Liver (tissue), 9 donors: ENCODE results near the gene CYB5D1. TPM values are rescaled to one million over a fixed set of nuclear protein-coding genes. Genes with fewer than 3 reads are reported as not detected.

ENCODE experiments used
- DNase-seq: peaks from one replicate; pipeline ENCODE4 v3.0.0-alpha.2; 2017; ENCODE audit warnings: low spot score
- H3K27ac ChIP-seq, 2 donors: one replicate each; pipeline ENCODE4 v1.7.0; 2013; ENCODE audit warnings: inconsistent platforms in 2 of 2, low read length in 2 of 2, control low read depth in 1 of 2, low read depth in 1 of 2, mild to moderate bottlenecking in 1 of 2
- H3K27me3 ChIP-seq, 4 donors: one replicate each; pipeline versions ENCODE4 v1.6.1 to v1.7.0; 2013; ENCODE audit warnings: low read length in 3 of 4, inconsistent platforms in 1 of 4, mild to moderate bottlenecking in 1 of 4, moderate library complexity in 1 of 4; ENCODE audit not compliant: control insufficient read depth in 4 of 4, insufficient read depth in 4 of 4
- H3K36me3 ChIP-seq, 4 donors: one replicate each; pipeline versions ENCODE4 v1.6.1 to v1.7.0; 2013; ENCODE audit warnings: low read length in 3 of 4, mild to moderate bottlenecking in 3 of 4, low read depth in 1 of 4, moderate library complexity in 1 of 4; ENCODE audit not compliant: control insufficient read depth in 4 of 4, insufficient read depth in 3 of 4
- H3K4me1 ChIP-seq, 4 donors: one replicate each; pipeline versions ENCODE4 v1.6.1 to v1.7.0; 2013; ENCODE audit warnings: low read length in 3 of 4, mild to moderate bottlenecking in 3 of 4, moderate library complexity in 1 of 4; ENCODE audit not compliant: control insufficient read depth in 4 of 4, insufficient read depth in 4 of 4
- H3K4me3 ChIP-seq, 3 donors: one replicate each; pipeline versions ENCODE4 v1.6.1 to v1.7.0; 2013; ENCODE audit warnings: low read length in 3 of 3, control low read depth in 1 of 3, low read depth in 1 of 3, mild to moderate bottlenecking in 1 of 3
- H3K9ac ChIP-seq, 2 donors: one replicate each; pipeline ENCODE4 v1.7.0; 2013; ENCODE audit warnings: low read length in 2 of 2, mild to moderate bottlenecking in 2 of 2, moderate library complexity in 2 of 2, control low read depth in 1 of 2, low read depth in 1 of 2
- H3K9me3 ChIP-seq, 4 donors: one replicate each; pipeline versions ENCODE4 v1.6.1 to v1.7.0; 2013; ENCODE audit warnings: low read length in 3 of 4; ENCODE audit not compliant: control insufficient read depth in 4 of 4
- FOXA1 ChIP-seq: IDR thresholded peaks from 2 replicates; pipeline ENCODE4 v1.6.1; 2016; ENCODE audit warnings: antibody characterized with exemption
- FOXA2 ChIP-seq: IDR thresholded peaks from 2 replicates; pipeline ENCODE4 v1.6.1; 2016; ENCODE audit warnings: antibody characterized with exemption
- GABPA ChIP-seq, 2 donors: IDR thresholded peaks in 1 of 2; conservative IDR thresholded peaks in 1 of 2; 2 replicates each; pipeline ENCODE4 v1.6.1; 2016; ENCODE audit warnings: antibody characterized with exemption in 2 of 2, mild to moderate bottlenecking in 1 of 2, moderate library complexity in 1 of 2
- HNF4A ChIP-seq, 2 donors: conservative IDR thresholded peaks; 2 replicates each; pipeline ENCODE4 v1.6.1; 2016; ENCODE audit warnings: antibody characterized with exemption in 2 of 2, mild to moderate bottlenecking in 2 of 2
- HNF4G ChIP-seq: IDR thresholded peaks from 2 replicates; pipeline ENCODE4 v1.6.1; 2016; ENCODE audit warnings: antibody characterized with exemption
- JUND ChIP-seq, 2 donors: IDR thresholded peaks; 2 replicates each; pipeline ENCODE4 v1.6.1; 2016; ENCODE audit warnings: antibody characterized with exemption in 2 of 2
- NR2F2 ChIP-seq: IDR thresholded peaks from 2 replicates; pipeline ENCODE4 v1.6.1; 2016; ENCODE audit warnings: antibody characterized with exemption
- RXRA ChIP-seq, 2 donors: IDR thresholded peaks; 2 replicates each; pipeline ENCODE4 v1.6.1; 2017 to 2018; ENCODE audit warnings: antibody characterized with exemption in 2 of 2, mild to moderate bottlenecking in 1 of 2
- SP1 ChIP-seq: IDR thresholded peaks from 2 replicates; pipeline ENCODE4 v1.6.1; 2018; ENCODE audit warnings: antibody characterized with exemption, mild to moderate bottlenecking
- TAF1 ChIP-seq: conservative IDR thresholded peaks from 2 replicates; pipeline ENCODE4 v1.6.1; 2016; ENCODE audit warnings: antibody characterized with exemption, mild to moderate bottlenecking
- YY1 ChIP-seq: IDR thresholded peaks from 2 replicates; pipeline ENCODE4 v1.6.1; 2016; ENCODE audit warnings: antibody characterized with exemption, mild to moderate bottlenecking
- WGBS: extraction: QIAGEN DNeasy Blood & Tissue Kit; methylation state at CpG from one replicate; pipeline ENCODE4 v1.1.7; 2013; 5-methylcytosine and 5-hydroxymethylcytosine counted together
- polyA plus RNA-seq, 2 donors: library from polyadenylated mRNA; stranded (reverse) in 1 of 2; unstranded in 1 of 2; fragments of 200-250 nt in 1 of 2; fragments of >200 nt in 1 of 2; fragmentation: Nextera tagmentation in 1 of 2; extraction: Ambion mirVana in 1 of 2; gene quantifications; one replicate each; pipeline versions ENCODE4 v1.2.1 to v1.2.3, GENCODE V29; 2013 to 2015
- total RNA-seq, 2 donors: library from RNA; depleted of rRNA; stranded (reverse); fragments of >200 nt; gene quantifications; one replicate each; pipeline ENCODE4 v1.2.3, GENCODE V29; 2014
- TF ChIP-seq, protein P1 (sequence below): fragments of 150-350 bp; IDR thresholded peaks from 2 replicates; pipeline ENCODE4 v1.5.1; 2017; ENCODE audit warnings: improper control_type of control experiment, low read depth, low read length; ENCODE audit not compliant: missing input control
- TF ChIP-seq, protein P2 (sequence below): IDR thresholded peaks from 2 replicates; pipeline ENCODE4 v1.6.1; 2016; ENCODE audit warnings: antibody characterized with exemption
- TF ChIP-seq, protein P3 (sequence below): IDR thresholded peaks from 2 replicates; pipeline ENCODE4 v1.6.1; 2016; ENCODE audit warnings: antibody characterized with exemption
- TF ChIP-seq, protein P4 (sequence below): IDR thresholded peaks from 2 replicates; pipeline ENCODE4 v1.6.1; 2016; ENCODE audit warnings: antibody characterized with exemption, mild to moderate bottlenecking
- donor health status: healthy.
- donor health status: healthy.
- donor health status: healthy.
- donor health status: healthy.
- donor health status: healthy.

The CYB5D1 gene
- total and polyA plus RNA-seq, 4 donors, result 2.5 to 12.0 (median 6.6) TPM

DNA sequence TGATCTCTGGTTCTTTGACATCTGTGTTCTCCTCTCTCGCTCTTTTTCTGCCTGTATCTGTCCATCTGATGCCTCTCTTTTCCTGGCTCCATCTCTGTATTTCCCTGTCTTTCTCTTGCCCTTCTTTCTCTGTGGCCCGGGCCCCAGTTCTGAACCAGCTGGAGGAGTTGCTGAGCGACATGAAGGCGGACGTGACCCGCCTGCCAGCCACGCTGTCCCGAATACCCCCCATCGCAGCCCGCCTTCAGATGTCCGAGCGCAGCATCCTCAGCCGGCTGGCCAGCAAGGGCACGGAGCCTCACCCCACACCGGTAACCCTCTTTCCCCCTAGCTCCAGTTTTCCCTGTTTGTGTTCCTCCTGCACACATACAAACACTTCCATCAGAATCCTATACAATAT is 52.5 kb downstream of the CYB5D1 start:
- Histone ChIP-seq H3K9ac (no peak overlapping the region), H3K36me3 (peaks cover 2 to 27% (median 3%) of the 10 kb centered on the region in 4 donors), H3K27me3 (no peaks in the 10 kb centered on the region), H3K4me1 (peaks cover under 1 to 8% (median 3%) of the 10 kb centered on the region in 4 donors), H3K9me3 (no peaks in the 10 kb centered on the region), H3K4me3 (no peak overlapping the region), H3K27ac (no peak overlapping the region)
- WGBS, result 97% methylated on average over 15 of the region's 15 CpGs
- no peak for DNase-seq
- TF ChIP-seq, protein P1, sequence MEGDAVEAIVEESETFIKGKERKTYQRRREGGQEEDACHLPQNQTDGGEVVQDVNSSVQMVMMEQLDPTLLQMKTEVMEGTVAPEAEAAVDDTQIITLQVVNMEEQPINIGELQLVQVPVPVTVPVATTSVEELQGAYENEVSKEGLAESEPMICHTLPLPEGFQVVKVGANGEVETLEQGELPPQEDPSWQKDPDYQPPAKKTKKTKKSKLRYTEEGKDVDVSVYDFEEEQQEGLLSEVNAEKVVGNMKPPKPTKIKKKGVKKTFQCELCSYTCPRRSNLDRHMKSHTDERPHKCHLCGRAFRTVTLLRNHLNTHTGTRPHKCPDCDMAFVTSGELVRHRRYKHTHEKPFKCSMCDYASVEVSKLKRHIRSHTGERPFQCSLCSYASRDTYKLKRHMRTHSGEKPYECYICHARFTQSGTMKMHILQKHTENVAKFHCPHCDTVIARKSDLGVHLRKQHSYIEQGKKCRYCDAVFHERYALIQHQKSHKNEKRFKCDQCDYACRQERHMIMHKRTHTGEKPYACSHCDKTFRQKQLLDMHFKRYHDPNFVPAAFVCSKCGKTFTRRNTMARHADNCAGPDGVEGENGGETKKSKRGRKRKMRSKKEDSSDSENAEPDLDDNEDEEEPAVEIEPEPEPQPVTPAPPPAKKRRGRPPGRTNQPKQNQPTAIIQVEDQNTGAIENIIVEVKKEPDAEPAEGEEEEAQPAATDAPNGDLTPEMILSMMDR, result no peak
- TF ChIP-seq NR2F2 (no peak), JUND (IDR thresholded peaks at IDR 0.05) (no peak), SP1 (no peak), YY1 (no peak), FOXA2 (no peak), HNF4G (no peak), HNF4A (conservative IDR thresholded peaks at IDR 0.05) (no peak), GABPA (IDR thresholded peaks at IDR 0.05 in 1 of 2, conservative IDR thresholded peaks at IDR 0.05 in 1 of 2) (no peak)
- TF ChIP-seq, protein P2, sequence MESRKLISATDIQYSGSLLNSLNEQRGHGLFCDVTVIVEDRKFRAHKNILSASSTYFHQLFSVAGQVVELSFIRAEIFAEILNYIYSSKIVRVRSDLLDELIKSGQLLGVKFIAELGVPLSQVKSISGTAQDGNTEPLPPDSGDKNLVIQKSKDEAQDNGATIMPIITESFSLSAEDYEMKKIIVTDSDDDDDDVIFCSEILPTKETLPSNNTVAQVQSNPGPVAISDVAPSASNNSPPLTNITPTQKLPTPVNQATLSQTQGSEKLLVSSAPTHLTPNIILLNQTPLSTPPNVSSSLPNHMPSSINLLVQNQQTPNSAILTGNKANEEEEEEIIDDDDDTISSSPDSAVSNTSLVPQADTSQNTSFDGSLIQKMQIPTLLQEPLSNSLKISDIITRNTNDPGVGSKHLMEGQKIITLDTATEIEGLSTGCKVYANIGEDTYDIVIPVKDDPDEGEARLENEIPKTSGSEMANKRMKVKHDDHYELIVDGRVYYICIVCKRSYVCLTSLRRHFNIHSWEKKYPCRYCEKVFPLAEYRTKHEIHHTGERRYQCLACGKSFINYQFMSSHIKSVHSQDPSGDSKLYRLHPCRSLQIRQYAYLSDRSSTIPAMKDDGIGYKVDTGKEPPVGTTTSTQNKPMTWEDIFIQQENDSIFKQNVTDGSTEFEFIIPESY, result no peak
- TF ChIP-seq, protein P3, sequence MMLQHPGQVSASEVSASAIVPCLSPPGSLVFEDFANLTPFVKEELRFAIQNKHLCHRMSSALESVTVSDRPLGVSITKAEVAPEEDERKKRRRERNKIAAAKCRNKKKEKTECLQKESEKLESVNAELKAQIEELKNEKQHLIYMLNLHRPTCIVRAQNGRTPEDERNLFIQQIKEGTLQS, result no peak
- TF ChIP-seq, protein P4, sequence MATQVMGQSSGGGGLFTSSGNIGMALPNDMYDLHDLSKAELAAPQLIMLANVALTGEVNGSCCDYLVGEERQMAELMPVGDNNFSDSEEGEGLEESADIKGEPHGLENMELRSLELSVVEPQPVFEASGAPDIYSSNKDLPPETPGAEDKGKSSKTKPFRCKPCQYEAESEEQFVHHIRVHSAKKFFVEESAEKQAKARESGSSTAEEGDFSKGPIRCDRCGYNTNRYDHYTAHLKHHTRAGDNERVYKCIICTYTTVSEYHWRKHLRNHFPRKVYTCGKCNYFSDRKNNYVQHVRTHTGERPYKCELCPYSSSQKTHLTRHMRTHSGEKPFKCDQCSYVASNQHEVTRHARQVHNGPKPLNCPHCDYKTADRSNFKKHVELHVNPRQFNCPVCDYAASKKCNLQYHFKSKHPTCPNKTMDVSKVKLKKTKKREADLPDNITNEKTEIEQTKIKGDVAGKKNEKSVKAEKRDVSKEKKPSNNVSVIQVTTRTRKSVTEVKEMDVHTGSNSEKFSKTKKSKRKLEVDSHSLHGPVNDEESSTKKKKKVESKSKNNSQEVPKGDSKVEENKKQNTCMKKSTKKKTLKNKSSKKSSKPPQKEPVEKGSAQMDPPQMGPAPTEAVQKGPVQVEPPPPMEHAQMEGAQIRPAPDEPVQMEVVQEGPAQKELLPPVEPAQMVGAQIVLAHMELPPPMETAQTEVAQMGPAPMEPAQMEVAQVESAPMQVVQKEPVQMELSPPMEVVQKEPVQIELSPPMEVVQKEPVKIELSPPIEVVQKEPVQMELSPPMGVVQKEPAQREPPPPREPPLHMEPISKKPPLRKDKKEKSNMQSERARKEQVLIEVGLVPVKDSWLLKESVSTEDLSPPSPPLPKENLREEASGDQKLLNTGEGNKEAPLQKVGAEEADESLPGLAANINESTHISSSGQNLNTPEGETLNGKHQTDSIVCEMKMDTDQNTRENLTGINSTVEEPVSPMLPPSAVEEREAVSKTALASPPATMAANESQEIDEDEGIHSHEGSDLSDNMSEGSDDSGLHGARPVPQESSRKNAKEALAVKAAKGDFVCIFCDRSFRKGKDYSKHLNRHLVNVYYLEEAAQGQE, result no peak

DNA sequence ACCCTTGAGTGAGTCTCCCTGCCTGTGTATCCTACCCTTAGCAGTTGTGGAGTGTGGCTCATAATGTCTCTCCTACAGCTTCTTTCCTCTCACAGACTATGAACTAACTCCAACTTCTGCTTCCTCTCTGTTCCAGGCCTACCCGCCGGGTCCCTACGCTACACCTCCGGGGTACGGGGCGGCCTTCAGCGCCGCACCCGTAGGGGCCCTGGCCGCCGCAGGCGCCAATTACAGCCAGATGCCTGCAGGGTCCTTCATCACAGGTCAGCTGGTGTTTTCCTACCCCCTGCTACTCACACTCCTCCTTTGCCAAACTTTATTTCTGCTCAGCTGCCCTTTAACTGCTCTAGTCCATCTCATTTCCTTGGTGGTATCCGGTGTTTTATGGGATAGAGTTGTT is 52.9 kb downstream of the CYB5D1 start:
- H3K4me3 ChIP-seq, result no peak overlapping the region
- H3K36me3 ChIP-seq, result peaks cover 2 to 27% (median 3%) of the 10 kb centered on the region in 4 donors
- 94% methylated on average over 13 of the region's 13 CpGs for WGBS

More for the DNA sequence above, 52.9 kb downstream of the CYB5D1 start:
- Histone ChIP-seq H3K9me3 (no peaks in the 10 kb centered on the region), H3K9ac (no peak overlapping the region), H3K4me1 (peaks cover 4 to 11% (median 6%) of the 10 kb centered on the region in 4 donors), H3K27ac (no peak overlapping the region), H3K27me3 (no peaks in the 10 kb centered on the region)
- DNase-seq, result no peak
- TF ChIP-seq SP1 (no peak), TAF1 (no peak), RXRA (IDR thresholded peaks at IDR 0.05) (no peak), YY1 (no peak), HNF4A (conservative IDR thresholded peaks at IDR 0.05) (no peak), NR2F2 (no peak), JUND (IDR thresholded peaks at IDR 0.05) (no peak), FOXA1 (no peak)
- TF ChIP-seq, protein P1, result no peak
- TF ChIP-seq, protein P4, result no peak
- TF ChIP-seq, protein P2, result no peak
